Cardiac septum (tissue), 1 donor: ENCODE data around the gene GSTO2. TPM values are rescaled to one million over a fixed set of nuclear protein-coding genes. Genes with fewer than 3 reads are reported as not detected.

Experiments used
- DNase-seq: peaks from one replicate; pipeline ENCODE4 v3.0.0-alpha.2; 2020; ENCODE audit warnings: low spot score
- intact Hi-C: fragments of 100-400 bp; cut with DNase I; formaldehyde crosslinking; loops from one replicate; pipeline ENCODE4 v1.14.0; 2022
- total RNA-seq: library from RNA; stranded (reverse); fragmentation: NEBNext Ultra II Directional; extraction: Animal tissue kit (Norgen Biotek cat#: 25700); gene quantifications from one replicate; pipeline ENCODE4 v1.2.1, GENCODE V29; 2021
- donor health status: DM: no; HTN: no; CAD: no.

Gene GSTO2
- total RNA-seq, 1 donor from 2014 or later, result 0.67 TPM

- intact Hi-C loops, result loop anchor here (10.0 kb wide), 1 partner anchor 418 kb away; the partner anchor contains the start of gene STN1
- DNase-seq, result peak; percentile 70
Measured at GRCh38 chr10:104332243-104333031, 63.5 kb downstream of the GSTO2 start.

GRCh38 chr10:104333032-104333727 lies 64.2 kb downstream of the GSTO2 start:
- DNase-seq, result peak; percentile 74
- intact Hi-C loops, result loop anchor here (10.0 kb wide), 1 partner anchor 418 kb away; the partner anchor contains the start of gene STN1

- intact Hi-C loops, result loop anchor here (10.0 kb wide), 1 partner anchor 419 kb away; the partner anchor contains the start of gene STN1
Measured at GRCh38 chr10:104333728-104334373, 64.9 kb downstream of the GSTO2 start.

GRCh38 chr10:104334561-104334960 lies 65.6 kb downstream of the GSTO2 start:
- intact Hi-C loops, result loop anchor here (10.0 kb wide), 1 partner anchor 420 kb away; the partner anchor contains the start of gene STN1
- peak; percentile 41 for DNase-seq

More at GRCh38 chr10:104333728-104334373, 64.9 kb downstream of the GSTO2 start:
- DNase-seq, result peak; percentile 63

- DNase-seq, result peak; percentile 75
- intact Hi-C loops, result loop anchor here (10.0 kb wide), 1 partner anchor 420 kb away; the partner anchor contains the start of gene STN1
Measured at GRCh38 chr10:104334965-104335650, 66.1 kb downstream of the GSTO2 start.

- DNase-seq, result peak; percentile 31
- intact Hi-C loops, result loop anchor here (10.0 kb wide), 1 partner anchor 422 kb away; the partner anchor contains the start of gene STN1
Measured at GRCh38 chr10:104336821-104337467, 68.0 kb downstream of the GSTO2 start.

- intact Hi-C loops, result loop anchor here (10.0 kb wide), 1 partner anchor 423 kb away; the partner anchor contains the start of gene STN1
- peak; percentile 84 for DNase-seq
Measured at GRCh38 chr10:104337521-104337984, 68.6 kb downstream of the GSTO2 start.

- intact Hi-C loops, result loop anchor here (2.0 to 10.0 kb wide), 2 partner anchors 37 to 423 kb away; partner anchors contain the start of gene STN1
- DNase-seq, result peak; percentile 91
Measured at GRCh38 chr10:104337985-104338735, 69.2 kb downstream of the GSTO2 start, which contains the start of gene ITPRIP. ITPRIP (minus strand) TSS chr10:104338465; CDS start chr10:104316051, 22,414 bp downstream.

- peak; percentile 51 for DNase-seq
- intact Hi-C loops, result loop anchor here (2.0 to 10.0 kb wide), 4 partner anchors 39 to 445 kb away; partner anchors contain the start of gene STN1
Measured at GRCh38 chr10:104339469-104340110, 70.6 kb downstream of the GSTO2 start.

GRCh38 chr10:104340111-104340526 lies 71.1 kb downstream of the GSTO2 start:
- intact Hi-C loops, result loop anchor here (10.0 kb wide), 2 partner anchors 295 to 445 kb away; no protein-coding TSS in a partner anchor
- DNase-seq, result peak; percentile 22

- intact Hi-C loops, result loop anchor here (10.0 kb wide), 2 partner anchors 296 to 446 kb away; no protein-coding TSS in a partner anchor
- peak; percentile 12 for DNase-seq
Measured at GRCh38 chr10:104340641-104341040, 71.7 kb downstream of the GSTO2 start.

- intact Hi-C loops, result loop anchor here (10.0 kb wide), 2 partner anchors 298 to 448 kb away; no protein-coding TSS in a partner anchor
- no peak for DNase-seq
Measured at GRCh38 chr10:104342941-104343411, 74.0 kb downstream of the GSTO2 start.

GRCh38 chr10:104344219-104344618 lies 75.2 kb downstream of the GSTO2 start:
- intact Hi-C loops, result loop anchor here (10.0 kb wide), 2 partner anchors 299 to 449 kb away; no protein-coding TSS in a partner anchor
- DNase-seq, result no peak

GRCh38 chr10:104345515-104345914 lies 76.5 kb downstream of the GSTO2 start:
- DNase-seq, result no peak
- intact Hi-C loops, result loop anchor here (10.0 kb wide), 2 partner anchors 301 to 451 kb away; no protein-coding TSS in a partner anchor

GRCh38 chr10:104345941-104346340 lies 77.0 kb downstream of the GSTO2 start:
- intact Hi-C loops, result loop anchor here (10.0 kb wide), 2 partner anchors 301 to 451 kb away; no protein-coding TSS in a partner anchor
- no peak for DNase-seq
